Liver (tissue), 9 donors: ENCODE data around the gene KRTAP29-1. TPM values are rescaled to one million over a fixed set of nuclear protein-coding genes. Genes with fewer than 3 reads are reported as not detected.

ENCODE experiments used
- DNase-seq: peaks from one replicate; pipeline ENCODE4 v3.0.0-alpha.2; 2017; ENCODE audit warnings: low spot score
- H3K27ac ChIP-seq, 2 donors: one replicate each; pipeline ENCODE4 v1.7.0; 2013; ENCODE audit warnings: inconsistent platforms in 2 of 2, low read length in 2 of 2, control low read depth in 1 of 2, low read depth in 1 of 2, mild to moderate bottlenecking in 1 of 2
- H3K27me3 ChIP-seq, 4 donors: one replicate each; pipeline versions ENCODE4 v1.6.1 to v1.7.0; 2013; ENCODE audit warnings: low read length in 3 of 4, inconsistent platforms in 1 of 4, mild to moderate bottlenecking in 1 of 4, moderate library complexity in 1 of 4; ENCODE audit not compliant: control insufficient read depth in 4 of 4, insufficient read depth in 4 of 4
- H3K36me3 ChIP-seq, 4 donors: one replicate each; pipeline versions ENCODE4 v1.6.1 to v1.7.0; 2013; ENCODE audit warnings: low read length in 3 of 4, mild to moderate bottlenecking in 3 of 4, low read depth in 1 of 4, moderate library complexity in 1 of 4; ENCODE audit not compliant: control insufficient read depth in 4 of 4, insufficient read depth in 3 of 4
- H3K4me1 ChIP-seq, 4 donors: one replicate each; pipeline versions ENCODE4 v1.6.1 to v1.7.0; 2013; ENCODE audit warnings: low read length in 3 of 4, mild to moderate bottlenecking in 3 of 4, moderate library complexity in 1 of 4; ENCODE audit not compliant: control insufficient read depth in 4 of 4, insufficient read depth in 4 of 4
- H3K4me3 ChIP-seq, 3 donors: one replicate each; pipeline versions ENCODE4 v1.6.1 to v1.7.0; 2013; ENCODE audit warnings: low read length in 3 of 3, control low read depth in 1 of 3, low read depth in 1 of 3, mild to moderate bottlenecking in 1 of 3
- H3K9ac ChIP-seq, 2 donors: one replicate each; pipeline ENCODE4 v1.7.0; 2013; ENCODE audit warnings: low read length in 2 of 2, mild to moderate bottlenecking in 2 of 2, moderate library complexity in 2 of 2, control low read depth in 1 of 2, low read depth in 1 of 2
- H3K9me3 ChIP-seq, 4 donors: one replicate each; pipeline versions ENCODE4 v1.6.1 to v1.7.0; 2013; ENCODE audit warnings: low read length in 3 of 4; ENCODE audit not compliant: control insufficient read depth in 4 of 4
- EGR1 ChIP-seq, 2 donors: IDR thresholded peaks; 2 replicates each; pipeline ENCODE4 v1.6.1; 2016 to 2018; ENCODE audit warnings: antibody characterized with exemption in 2 of 2, low read depth in 2 of 2
- FOXA1 ChIP-seq: IDR thresholded peaks from 2 replicates; pipeline ENCODE4 v1.6.1; 2016; ENCODE audit warnings: antibody characterized with exemption
- GABPA ChIP-seq, 2 donors: IDR thresholded peaks in 1 of 2; conservative IDR thresholded peaks in 1 of 2; 2 replicates each; pipeline ENCODE4 v1.6.1; 2016; ENCODE audit warnings: antibody characterized with exemption in 2 of 2, mild to moderate bottlenecking in 1 of 2, moderate library complexity in 1 of 2
- JUND ChIP-seq, 2 donors: IDR thresholded peaks; 2 replicates each; pipeline ENCODE4 v1.6.1; 2016; ENCODE audit warnings: antibody characterized with exemption in 2 of 2
- MAX ChIP-seq: IDR thresholded peaks from 2 replicates; pipeline ENCODE4 v1.6.1; 2016; ENCODE audit warnings: antibody characterized with exemption
- RAD21 ChIP-seq, 2 donors: IDR thresholded peaks; 2 replicates each; pipeline ENCODE4 v1.6.1; 2016; ENCODE audit warnings: antibody characterized with exemption in 2 of 2, mild to moderate bottlenecking in 2 of 2
- RXRA ChIP-seq, 2 donors: IDR thresholded peaks; 2 replicates each; pipeline ENCODE4 v1.6.1; 2017 to 2018; ENCODE audit warnings: antibody characterized with exemption in 2 of 2, mild to moderate bottlenecking in 1 of 2
- SP1 ChIP-seq: IDR thresholded peaks from 2 replicates; pipeline ENCODE4 v1.6.1; 2018; ENCODE audit warnings: antibody characterized with exemption, mild to moderate bottlenecking
- TAF1 ChIP-seq: conservative IDR thresholded peaks from 2 replicates; pipeline ENCODE4 v1.6.1; 2016; ENCODE audit warnings: antibody characterized with exemption, mild to moderate bottlenecking
- WGBS: extraction: QIAGEN DNeasy Blood & Tissue Kit; methylation state at CpG from one replicate; pipeline ENCODE4 v1.1.7; 2013; 5-methylcytosine and 5-hydroxymethylcytosine counted together
- polyA plus RNA-seq, 2 donors: library from polyadenylated mRNA; stranded (reverse) in 1 of 2; unstranded in 1 of 2; fragments of 200-250 nt in 1 of 2; fragments of >200 nt in 1 of 2; fragmentation: Nextera tagmentation in 1 of 2; extraction: Ambion mirVana in 1 of 2; gene quantifications; one replicate each; pipeline versions ENCODE4 v1.2.1 to v1.2.3, GENCODE V29; 2013 to 2015
- total RNA-seq, 2 donors: library from RNA; depleted of rRNA; stranded (reverse); fragments of >200 nt; gene quantifications; one replicate each; pipeline ENCODE4 v1.2.3, GENCODE V29; 2014
- TF ChIP-seq, protein P1 (sequence below): fragments of 150-350 bp; IDR thresholded peaks from 2 replicates; pipeline ENCODE4 v1.5.1; 2017; ENCODE audit warnings: improper control_type of control experiment, low read depth, low read length; ENCODE audit not compliant: missing input control
- TF ChIP-seq, protein P2 (sequence below): IDR thresholded peaks from 2 replicates; pipeline ENCODE4 v1.6.1; 2016; ENCODE audit warnings: antibody characterized with exemption, mild to moderate bottlenecking
- donor health status: healthy.
- donor health status: healthy.
- donor health status: healthy.
- donor health status: healthy.
- donor health status: healthy.

Gene KRTAP29-1
- total and polyA plus RNA-seq, 4 donors = not detected

GRCh38 chr17:41322094-41322902, 19.6 kb upstream of the KRTAP29-1 start:
- no peak overlapping the region for H3K27ac ChIP-seq
- no peak overlapping the region for H3K9ac ChIP-seq
- 32% methylated on average over 5 of the region's 5 CpGs for WGBS
- DNase-seq = no peak
- H3K27me3 ChIP-seq = no peaks in the 10 kb centered on the region
- H3K4me3 ChIP-seq = no peak overlapping the region
- TF ChIP-seq MAX = no peak
- peak; percentile 70 to 74 for TF ChIP-seq RAD21 (IDR thresholded peaks at IDR 0.05)
- TF ChIP-seq, protein P1, sequence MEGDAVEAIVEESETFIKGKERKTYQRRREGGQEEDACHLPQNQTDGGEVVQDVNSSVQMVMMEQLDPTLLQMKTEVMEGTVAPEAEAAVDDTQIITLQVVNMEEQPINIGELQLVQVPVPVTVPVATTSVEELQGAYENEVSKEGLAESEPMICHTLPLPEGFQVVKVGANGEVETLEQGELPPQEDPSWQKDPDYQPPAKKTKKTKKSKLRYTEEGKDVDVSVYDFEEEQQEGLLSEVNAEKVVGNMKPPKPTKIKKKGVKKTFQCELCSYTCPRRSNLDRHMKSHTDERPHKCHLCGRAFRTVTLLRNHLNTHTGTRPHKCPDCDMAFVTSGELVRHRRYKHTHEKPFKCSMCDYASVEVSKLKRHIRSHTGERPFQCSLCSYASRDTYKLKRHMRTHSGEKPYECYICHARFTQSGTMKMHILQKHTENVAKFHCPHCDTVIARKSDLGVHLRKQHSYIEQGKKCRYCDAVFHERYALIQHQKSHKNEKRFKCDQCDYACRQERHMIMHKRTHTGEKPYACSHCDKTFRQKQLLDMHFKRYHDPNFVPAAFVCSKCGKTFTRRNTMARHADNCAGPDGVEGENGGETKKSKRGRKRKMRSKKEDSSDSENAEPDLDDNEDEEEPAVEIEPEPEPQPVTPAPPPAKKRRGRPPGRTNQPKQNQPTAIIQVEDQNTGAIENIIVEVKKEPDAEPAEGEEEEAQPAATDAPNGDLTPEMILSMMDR = peak; percentile 71
- H3K36me3 ChIP-seq = no peaks in the 10 kb centered on the region
- H3K9me3 ChIP-seq = peaks cover 0 to 5% (median under 1%) of the 10 kb centered on the region in 4 donors
- H3K4me1 ChIP-seq = no peaks in the 10 kb centered on the region

DNA sequence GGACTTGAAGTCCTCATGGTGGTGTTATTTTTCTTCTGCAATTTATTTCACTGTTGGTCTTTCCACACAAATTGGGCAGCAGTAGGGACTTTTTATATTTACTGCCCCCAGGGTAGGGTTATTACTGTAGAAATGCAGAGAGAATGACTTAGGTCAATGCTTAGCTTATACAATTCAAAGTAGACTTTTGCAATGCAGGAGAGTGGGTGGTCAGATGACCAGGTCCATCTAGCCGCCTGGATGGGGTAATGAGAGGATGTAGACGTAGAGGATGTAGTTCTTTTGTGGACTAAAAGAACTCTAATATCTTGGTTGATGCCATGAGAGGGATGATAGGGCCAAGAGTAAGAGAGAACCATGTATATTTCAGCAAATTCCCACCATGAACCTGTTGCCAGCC, 15.6 kb upstream of the KRTAP29-1 start:
- H3K27me3 ChIP-seq = no peaks in the 10 kb centered on the region
- H3K9me3 ChIP-seq = peaks cover 0 to 5% (median under 1%) of the 10 kb centered on the region in 4 donors
- WGBS = 60% methylated on average over 2 of the region's 2 CpGs
- no peaks in the 10 kb centered on the region for H3K4me1 ChIP-seq
- DNase-seq = no peak
- TF ChIP-seq, protein P1 = no peak
- TF ChIP-seq RXRA (IDR thresholded peaks at IDR 0.05) (no peak), EGR1 (IDR thresholded peaks at IDR 0.05; ENCODE audit: low read depth in 2 of 2) (no peak), MAX (no peak), TAF1 (no peak), JUND (IDR thresholded peaks at IDR 0.05) (no peak), FOXA1 (no peak), GABPA (IDR thresholded peaks at IDR 0.05 in 1 of 2, conservative IDR thresholded peaks at IDR 0.05 in 1 of 2) (no peak), SP1 (no peak), RAD21 (IDR thresholded peaks at IDR 0.05) (no peak)
- TF ChIP-seq, protein P2, sequence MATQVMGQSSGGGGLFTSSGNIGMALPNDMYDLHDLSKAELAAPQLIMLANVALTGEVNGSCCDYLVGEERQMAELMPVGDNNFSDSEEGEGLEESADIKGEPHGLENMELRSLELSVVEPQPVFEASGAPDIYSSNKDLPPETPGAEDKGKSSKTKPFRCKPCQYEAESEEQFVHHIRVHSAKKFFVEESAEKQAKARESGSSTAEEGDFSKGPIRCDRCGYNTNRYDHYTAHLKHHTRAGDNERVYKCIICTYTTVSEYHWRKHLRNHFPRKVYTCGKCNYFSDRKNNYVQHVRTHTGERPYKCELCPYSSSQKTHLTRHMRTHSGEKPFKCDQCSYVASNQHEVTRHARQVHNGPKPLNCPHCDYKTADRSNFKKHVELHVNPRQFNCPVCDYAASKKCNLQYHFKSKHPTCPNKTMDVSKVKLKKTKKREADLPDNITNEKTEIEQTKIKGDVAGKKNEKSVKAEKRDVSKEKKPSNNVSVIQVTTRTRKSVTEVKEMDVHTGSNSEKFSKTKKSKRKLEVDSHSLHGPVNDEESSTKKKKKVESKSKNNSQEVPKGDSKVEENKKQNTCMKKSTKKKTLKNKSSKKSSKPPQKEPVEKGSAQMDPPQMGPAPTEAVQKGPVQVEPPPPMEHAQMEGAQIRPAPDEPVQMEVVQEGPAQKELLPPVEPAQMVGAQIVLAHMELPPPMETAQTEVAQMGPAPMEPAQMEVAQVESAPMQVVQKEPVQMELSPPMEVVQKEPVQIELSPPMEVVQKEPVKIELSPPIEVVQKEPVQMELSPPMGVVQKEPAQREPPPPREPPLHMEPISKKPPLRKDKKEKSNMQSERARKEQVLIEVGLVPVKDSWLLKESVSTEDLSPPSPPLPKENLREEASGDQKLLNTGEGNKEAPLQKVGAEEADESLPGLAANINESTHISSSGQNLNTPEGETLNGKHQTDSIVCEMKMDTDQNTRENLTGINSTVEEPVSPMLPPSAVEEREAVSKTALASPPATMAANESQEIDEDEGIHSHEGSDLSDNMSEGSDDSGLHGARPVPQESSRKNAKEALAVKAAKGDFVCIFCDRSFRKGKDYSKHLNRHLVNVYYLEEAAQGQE = no peak
- no peak overlapping the region for H3K9ac ChIP-seq
- H3K27ac ChIP-seq = no peak overlapping the region
- H3K36me3 ChIP-seq = no peaks in the 10 kb centered on the region
- no peak overlapping the region for H3K4me3 ChIP-seq
